Measurements from ENCODE around the gene SPATA31A1.
"Not testable (repeated sequence)": the region's sequence is repeated elsewhere in the genome, so short reads cannot be mapped to it uniquely, and the experiment has no call there.

Gene SPATA31A1

DNA sequence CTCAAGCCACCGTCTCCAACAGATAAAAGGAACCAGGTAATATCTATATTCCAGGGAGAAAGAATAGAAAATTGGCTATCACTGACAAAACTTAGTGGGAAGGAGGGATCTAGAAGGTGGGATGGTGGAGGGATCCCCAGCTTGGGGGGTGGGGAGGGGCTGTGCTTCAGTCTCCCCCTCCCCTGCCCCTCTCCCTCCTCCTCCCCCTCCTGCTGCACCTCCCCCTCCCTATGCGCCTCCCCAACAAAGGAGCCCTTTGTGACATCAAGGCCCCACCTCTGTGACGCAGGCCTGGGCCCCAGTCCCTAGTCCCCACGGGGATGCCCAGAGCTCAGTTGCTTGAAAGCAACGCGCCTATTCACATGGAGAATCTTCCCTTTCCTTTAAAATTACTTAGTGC is at the start of gene SPATA31A1:
TSS of gene SPATA31A1 (plus strand) at position 301 of the 400 bp plus-strand sequence. CDS start at position 363, 62 bp downstream.
- DNase-seq: not testable (repeated sequence)

DNA sequence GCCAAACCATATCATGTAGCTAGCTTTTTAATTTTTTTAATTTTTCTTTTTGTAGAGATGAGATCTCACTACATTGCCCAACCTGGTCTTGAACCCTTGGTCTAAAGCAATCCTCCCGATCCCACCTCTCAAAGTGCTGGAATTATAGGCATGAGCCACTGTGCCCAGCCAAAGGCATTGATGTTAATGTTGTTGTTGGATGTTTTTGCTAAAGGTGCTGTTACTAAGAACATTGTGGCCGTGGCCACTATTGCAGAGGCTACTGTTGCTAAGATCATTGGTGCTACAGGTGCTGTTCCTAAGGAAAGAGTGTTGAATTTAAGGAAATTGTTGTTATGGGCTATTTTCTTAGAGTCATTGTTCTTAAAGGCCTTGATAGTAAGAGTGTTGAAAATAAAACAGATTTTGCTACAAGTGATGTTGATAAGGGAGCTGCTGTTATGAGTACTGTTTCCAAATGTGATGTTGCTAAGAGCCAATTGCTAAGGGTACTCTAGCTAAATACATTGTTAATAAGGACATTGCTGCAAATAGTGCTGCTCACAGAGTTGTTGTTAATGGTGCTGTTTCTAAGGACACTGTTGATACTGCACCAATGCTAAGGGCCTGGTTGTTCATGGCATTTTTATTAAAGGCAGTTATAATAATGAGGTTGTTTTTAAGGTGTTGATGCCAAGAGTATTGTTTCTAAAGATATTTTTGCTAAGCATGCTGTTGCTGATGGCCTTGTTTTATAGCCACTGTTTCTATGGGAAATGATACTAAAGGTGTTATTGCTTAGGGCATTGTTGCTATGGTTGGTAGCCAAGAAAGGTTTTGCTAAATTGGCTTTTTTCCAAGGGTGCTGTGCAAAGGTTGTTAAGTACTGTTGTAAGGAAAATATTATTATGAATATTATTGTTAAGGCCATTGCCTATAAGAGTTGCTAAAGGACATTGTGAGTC is 52.1 kb downstream of the SPATA31A1 start:
- DNase-seq: not testable (repeated sequence)

DNA sequence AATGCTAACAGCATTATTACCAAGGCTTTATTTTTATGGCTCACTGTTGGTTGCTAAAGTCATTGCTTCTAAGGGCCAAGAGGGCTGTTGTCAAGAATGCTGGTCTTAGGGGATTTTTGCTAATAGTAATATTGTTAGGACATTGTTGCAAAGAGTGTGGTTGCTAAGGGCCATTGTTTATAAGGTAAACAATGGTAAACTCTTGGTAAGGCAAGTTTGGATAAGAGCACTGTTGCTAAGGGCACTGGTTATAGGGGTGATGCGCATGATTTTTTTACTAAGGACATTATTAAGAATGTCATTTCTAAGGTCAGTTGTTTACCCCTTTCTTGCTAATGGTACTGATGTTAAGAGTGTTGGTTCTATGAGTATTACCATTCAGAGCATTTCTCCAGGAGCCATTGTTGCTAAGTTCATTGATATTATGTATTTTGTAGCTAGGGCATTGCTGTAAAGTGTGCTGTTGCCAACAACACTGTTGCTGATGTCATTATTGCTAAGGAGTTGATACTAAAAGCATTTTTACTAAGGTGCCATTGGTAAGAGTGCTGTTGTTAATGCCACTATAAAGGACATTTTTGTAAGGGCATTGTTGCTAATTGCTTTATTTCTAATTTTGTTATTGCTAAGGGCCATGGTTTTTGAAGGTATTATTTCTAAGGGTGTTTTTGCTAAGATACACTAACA is 55.9 kb downstream of the SPATA31A1 start:
- not testable (repeated sequence) for DNase-seq

Measured in EL (cell line).